Activated CD4-positive, CD25-positive, alpha-beta regulatory T cell (primary cell): ENCODE data around the gene GPATCH4.

Experiments
- DNase-seq, 4 experiments: peaks; one replicate each; lab custom pipeline; 2025; lab: John Stamatoyannopoulos, UW

GPATCH4 gene

DNA sequence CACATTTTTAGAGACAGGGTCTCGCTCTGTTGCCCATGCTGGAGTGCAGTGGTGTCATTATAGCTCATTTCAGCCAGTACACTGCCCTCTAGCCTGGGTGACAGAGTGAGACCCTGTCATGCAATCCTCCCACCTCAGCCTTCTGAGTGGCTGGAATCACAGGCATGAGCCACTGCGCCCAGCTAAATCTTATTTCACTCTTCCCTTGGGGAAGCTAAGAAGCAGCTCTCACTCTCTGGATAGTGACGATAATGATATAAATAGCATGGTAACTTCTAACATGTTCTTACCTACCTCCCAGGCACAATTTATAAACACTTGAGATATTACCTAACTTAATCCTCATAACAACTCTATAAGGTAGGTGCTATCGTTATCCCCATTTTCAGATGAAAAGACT lies 53.8 kb downstream of the GPATCH4 start:
- no peak for DNase-seq

- no peak for DNase-seq
Measured at GRCh38 chr1:156546267-156546666, 55.0 kb downstream of the GPATCH4 start.

DNA sequence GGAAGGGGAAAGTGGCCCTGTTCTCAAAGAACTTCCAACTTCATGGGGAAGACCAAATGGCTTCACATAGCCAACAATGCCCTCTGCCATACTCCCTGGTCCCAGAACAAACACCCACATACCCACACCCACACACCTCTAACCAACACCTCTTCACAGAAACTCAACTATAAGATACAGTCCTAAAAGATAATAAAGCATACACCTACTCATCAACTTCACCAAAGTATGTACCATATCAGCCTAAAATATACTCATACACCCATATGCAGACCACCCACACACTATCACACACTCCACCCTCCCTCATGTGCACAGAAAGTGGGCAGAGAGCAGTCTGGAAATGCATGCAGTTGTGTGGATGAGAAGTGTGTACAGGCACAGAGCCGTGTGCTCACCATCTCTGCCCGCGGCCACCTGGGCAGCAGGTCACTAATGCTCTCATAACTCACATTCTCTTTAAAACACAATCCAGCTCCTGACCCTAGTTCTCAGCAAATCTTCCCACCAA lies 56.6 kb downstream of the GPATCH4 start:
- no peak for DNase-seq
